OCI-LY7 (cell line): ENCODE data around the gene ST6GAL1. TPM values are rescaled to one million over a fixed set of nuclear protein-coding genes. Genes with fewer than 3 reads are reported as not detected.

Experiments used
- BruUV-seq: library from RNA; stranded (reverse); fragments of 400-500 nt; replicated peaks from 2 replicates; lab custom pipeline; 2021; lab: Mats Ljungman, UMichigan
- CTCF ChIA-PET: fragments of 300-600 bp; sonication (Branson Sonifier 250); formaldehyde crosslinking; loops from one replicate; lab custom pipeline; 2022; ENCODE audit warnings: antibody characterized with exemption; ENCODE audit not compliant: unreplicated experiment; lab: Charles Lee
- POLR2A ChIA-PET: fragments of 300-600 bp; sonication (Branson Sonifier 250); formaldehyde crosslinking; loops from one replicate; lab custom pipeline; 2022; ENCODE audit warnings: antibody characterized with exemption; lab: Charles Lee
- DNase-seq: peaks from one replicate; pipeline ENCODE4 v3.0.0-alpha.2; 2015; ENCODE audit warnings: low spot score
- H2AFZ ChIP-seq: fragments of 200-600 bp; sonication (generic), shearing (Covaris generic); 2 replicates; pipeline ENCODE4 v1.6.1; 2014; ENCODE audit warnings: mild to moderate bottlenecking, antibody characterized with exemption, low read length, moderate library complexity
- H3K27ac ChIP-seq: fragments of 200-600 bp; sonication (generic); 2 replicates; pipeline ENCODE4 v1.5.1; 2014; ENCODE audit warnings: mixed run types, low read depth, mild to moderate bottlenecking, moderate library complexity, low read length, inconsistent platforms; ENCODE audit not compliant: poor library complexity, severe bottlenecking
- H3K36me3 ChIP-seq: fragments of 200-600 bp; sonication (generic); 2 replicates; pipeline ENCODE4 v1.6.1; 2014; ENCODE audit warnings: mild to moderate bottlenecking, antibody characterized with exemption, low read length, moderate library complexity, mixed read lengths; ENCODE audit not compliant: insufficient read depth
- H3K4me1 ChIP-seq: fragments of 200-600 bp; sonication (generic); 2 replicates; pipeline ENCODE4 v1.5.1; 2014; ENCODE audit warnings: mild to moderate bottlenecking, low read length; ENCODE audit not compliant: insufficient read depth, poor library complexity, severe bottlenecking
- H3K4me2 ChIP-seq: fragments of 200-600 bp; sonication (generic); 2 replicates; pipeline ENCODE4 v1.6.1; 2014; ENCODE audit warnings: mild to moderate bottlenecking, low read length
- H3K4me3 ChIP-seq: fragments of 200-600 bp; sonication (generic); 2 replicates; pipeline ENCODE4 v1.5.1; 2014; ENCODE audit warnings: mild to moderate bottlenecking, low read depth, low read length; ENCODE audit not compliant: poor library complexity, severe bottlenecking
- H3K79me2 ChIP-seq: fragments of 200-600 bp; sonication (generic); 2 replicates; pipeline ENCODE4 v1.6.1; 2016; ENCODE audit warnings: low read depth, mild to moderate bottlenecking, low read length, moderate library complexity, mixed read lengths; ENCODE audit not compliant: insufficient read depth
- H3K9me2 ChIP-seq: fragments of 200-600 bp; sonication (generic); 2 replicates; pipeline ENCODE4 v1.6.1; 2016; ENCODE audit warnings: mild to moderate bottlenecking, low read length, mixed read lengths; ENCODE audit not compliant: insufficient read depth
- H3K9me3 ChIP-seq: fragments of 200-600 bp; sonication (generic); 2 replicates; pipeline ENCODE4 v1.6.1; 2014; ENCODE audit warnings: mild to moderate bottlenecking, mixed run types, low read length, mixed read lengths
- H4K20me1 ChIP-seq: fragments of 200-600 bp; sonication (generic); 2 replicates; pipeline ENCODE4 v1.6.1; 2014; ENCODE audit warnings: mild to moderate bottlenecking, antibody characterized with exemption, low read length, moderate library complexity, mixed read lengths; ENCODE audit not compliant: insufficient read depth
- CTCF ChIP-seq: fragments of 200-600 bp; sonication (generic); conservative IDR thresholded peaks from 2 replicates; pipeline ENCODE4 v1.5.1; 2014; ENCODE audit warnings: mild to moderate bottlenecking, antibody characterized with exemption, low read length, moderate library complexity, mixed read lengths
- EZH2phosphoT487 ChIP-seq: fragments of 200-600 bp; sonication (generic); IDR thresholded peaks from 2 replicates; pipeline ENCODE4 v1.6.1; 2018; ENCODE audit warnings: low read depth, borderline replicate concordance, mild to moderate bottlenecking, mixed run types, antibody characterized with exemption, low read length, moderate library complexity, mixed read lengths
- intact Hi-C: fragments of 100-400 bp; cut with micrococcal nuclease; formaldehyde crosslinking; loops from one replicate; pipeline ENCODE4 v1.10.0; 2022; ENCODE audit not compliant: unreplicated experiment
- total RNA-seq, 2 experiments: library from RNA; depleted of rRNA in 1 of 2; stranded (reverse); fragments of >200 nt in 1 of 2; shearing (Covaris generic) in 1 of 2; gene quantifications; 2 replicates each; pipeline ENCODE4 v1.2.3, GENCODE V29; 2014 to 2022

ST6GAL1 gene
- total RNA-seq, 2 experiments from 2014 or later: 192 to 375 TPM

- Histone ChIP-seq H3K9me2 (no peaks in the 10 kb centered on the region), H3K4me2 (peak overlapping the region; percentile 88), H4K20me1 (0 out of 2 replicates have a peak, but pooled peaks cover 10% of the 10 kb centered on the region), H3K27ac (peak overlapping the region; percentile 99), H3K9me3 (no peaks in the 10 kb centered on the region), H3K4me1 (peaks cover 97% of the 10 kb centered on the region), H3K4me3 (peak overlapping the region; percentile 57), H3K79me2 (peaks cover 92% of the 10 kb centered on the region), H2AFZ (no peak overlapping the region), H3K36me3 (peaks cover 92% of the 10 kb centered on the region)
- ChIA-PET POLR2A (interaction anchor here (0.6 to 5.8 kb wide), 28 partner anchors 9 to 421 kb away, joined by 3 to 122 read pairs (median 4); partner anchors contain the start of gene RPL39L), CTCF (interaction anchor here (0.6 to 1.2 kb wide), 6 partner anchors 34 to 207 kb away, joined by 3 read pairs; no protein-coding TSS in a partner anchor)
- no peak for TF ChIP-seq CTCF
- no peak for TF ChIP-seq EZH2phosphoT487
- TSS peak; percentile 94 for BruUV-seq
- peak; percentile 46 for DNase-seq
- intact Hi-C loops: loop anchor here (1.0 to 5.0 kb wide), 4 partner anchors 20 to 117 kb away; no protein-coding TSS in a partner anchor
These were observed 134.1 kb downstream of the ST6GAL1 start for GRCh38 chr3:187064210-187065115.

GRCh38 chr3:187066228-187066995 lies 136.1 kb downstream of the ST6GAL1 start:
- POLR2A ChIA-PET: interaction anchor here (0.5 to 5.8 kb wide), 24 partner anchors 9 to 1182 kb away, joined by 3 to 122 read pairs (median 6); no protein-coding TSS in a partner anchor
- H3K9me3 ChIP-seq: no peaks in the 10 kb centered on the region
- H3K27ac ChIP-seq: peak overlapping the region; percentile 99
- H3K4me2 ChIP-seq: peak overlapping the region; percentile 88
- peak overlapping the region; percentile 63 for H3K4me3 ChIP-seq
- H3K36me3 ChIP-seq: peaks cover 92% of the 10 kb centered on the region
- no peak for TF ChIP-seq EZH2phosphoT487
- TF ChIP-seq CTCF: peak; percentile 82
- H4K20me1 ChIP-seq: no peaks in the 10 kb centered on the region
- no TSS peak for BruUV-seq
- peaks cover 97% of the 10 kb centered on the region for H3K4me1 ChIP-seq
- H3K79me2 ChIP-seq: peaks cover 88% of the 10 kb centered on the region
- H2AFZ ChIP-seq: no peak overlapping the region
- intact Hi-C loops: loop anchor here (1.0 to 5.0 kb wide), 4 partner anchors 66 to 217 kb away; no protein-coding TSS in a partner anchor
- CTCF ChIA-PET: interaction anchor here (0.8 to 1.3 kb wide), 3 partner anchors 17 to 50 kb away, joined by 3 to 4 read pairs (median 3); no protein-coding TSS in a partner anchor
- no peaks in the 10 kb centered on the region for H3K9me2 ChIP-seq
- DNase-seq: peak; percentile 94
